Trophoblast cell (in vitro differentiated cells and primary cell): ENCODE measurements around the gene ADORA1. TPM values are rescaled to one million over a fixed set of nuclear protein-coding genes. Genes with fewer than 3 reads are reported as not detected.

Source experiments
- DNase-seq, 2 donors: peaks; one replicate each; pipeline ENCODE4 v3.0.0-alpha.2; 2016
- H2AFZ ChIP-seq: 2 replicates; pipeline ENCODE4 v1.6.1; 2013; ENCODE audit warnings: low read length, moderate library complexity, mild to moderate bottlenecking; ENCODE audit not compliant: insufficient read depth, poor library complexity
- H2AK5ac ChIP-seq: 2 replicates; pipeline ENCODE4 v1.6.1; 2013; ENCODE audit warnings: mild to moderate bottlenecking, low read length
- H2BK120ac ChIP-seq: 2 replicates; pipeline ENCODE4 v1.6.1; 2013; ENCODE audit warnings: low read length, mild to moderate bottlenecking, moderate library complexity; ENCODE audit not compliant: insufficient read depth, poor library complexity
- H2BK12ac ChIP-seq: 2 replicates; pipeline ENCODE4 v1.6.1; 2013; ENCODE audit warnings: mild to moderate bottlenecking, low read length, moderate library complexity
- H2BK5ac ChIP-seq: 2 replicates; pipeline ENCODE4 v1.6.1; 2013; ENCODE audit warnings: low read length, low read depth, moderate library complexity, mild to moderate bottlenecking; ENCODE audit not compliant: poor library complexity
- H3K14ac ChIP-seq: 2 replicates; pipeline ENCODE4 v1.6.1; 2013; ENCODE audit warnings: mild to moderate bottlenecking, low read length
- H3K18ac ChIP-seq: 2 replicates; pipeline ENCODE4 v1.6.1; 2013; ENCODE audit warnings: mild to moderate bottlenecking, low read length
- H3K23ac ChIP-seq: 2 replicates; pipeline ENCODE4 v1.6.1; 2013; ENCODE audit warnings: low read length
- H3K27ac ChIP-seq: 2 replicates; pipeline ENCODE4 v1.5.1; 2013; ENCODE audit warnings: low read depth, mild to moderate bottlenecking, inconsistent platforms, low read length, moderate library complexity
- H3K27me3 ChIP-seq: 2 replicates; pipeline ENCODE4 v1.6.1; 2013; ENCODE audit warnings: inconsistent platforms, mild to moderate bottlenecking, low read length, moderate library complexity; ENCODE audit not compliant: insufficient read depth
- H3K36me3 ChIP-seq, 2 experiments: 1 replicate in 1 of 2; 2 replicates in 1 of 2; pipeline ENCODE4 v1.6.1; 2013; ENCODE audit warnings: low read length in 2 of 2, mild to moderate bottlenecking in 2 of 2, moderate library complexity in 1 of 2; ENCODE audit not compliant: insufficient read depth in 2 of 2, control insufficient read depth in 1 of 2
- H3K4ac ChIP-seq: 2 replicates; pipeline ENCODE4 v1.6.1; 2013; ENCODE audit warnings: low read depth, mild to moderate bottlenecking, low read length, moderate library complexity
- H3K4me1 ChIP-seq, 2 experiments: 1 replicate in 1 of 2; 2 replicates in 1 of 2; pipeline ENCODE4 v1.6.1; 2013; ENCODE audit warnings: low read length in 2 of 2, mild to moderate bottlenecking in 2 of 2, moderate library complexity in 1 of 2; ENCODE audit not compliant: insufficient read depth in 2 of 2, control insufficient read depth in 1 of 2
- H3K4me2 ChIP-seq: 2 replicates; pipeline ENCODE4 v1.6.1; 2013; ENCODE audit warnings: inconsistent platforms, mild to moderate bottlenecking, low read length, moderate library complexity
- H3K4me3 ChIP-seq: 2 replicates; pipeline ENCODE4 v1.5.1; 2013; ENCODE audit warnings: mild to moderate bottlenecking, low read depth, low read length, inconsistent platforms
- H3K79me1 ChIP-seq: one replicate; pipeline ENCODE4 v1.6.1; 2013; ENCODE audit warnings: low read length
- H3K79me2 ChIP-seq: 2 replicates; pipeline ENCODE4 v1.6.1; 2013; ENCODE audit warnings: low read length, mild to moderate bottlenecking; ENCODE audit not compliant: control insufficient read depth, insufficient read depth, poor library complexity
- H3K9ac ChIP-seq: 2 replicates; pipeline ENCODE4 v1.6.1; 2013; ENCODE audit warnings: mild to moderate bottlenecking, low read length
- H3K9me3 ChIP-seq: 2 replicates; pipeline ENCODE4 v1.6.1; 2013; ENCODE audit warnings: low read depth, mild to moderate bottlenecking, control low read depth, inconsistent platforms, low read length; ENCODE audit not compliant: insufficient read depth
- H4K12ac ChIP-seq: 2 replicates; pipeline ENCODE4 v1.6.1; 2013; ENCODE audit warnings: low read depth, mild to moderate bottlenecking, low read length, moderate library complexity
- H4K8ac ChIP-seq: 2 replicates; pipeline ENCODE4 v1.6.1; 2013; ENCODE audit warnings: low read depth, mild to moderate bottlenecking, low read length, moderate library complexity
- H4K91ac ChIP-seq: one replicate; pipeline ENCODE4 v1.6.1; 2013; ENCODE audit warnings: low read depth, mild to moderate bottlenecking, low read length, moderate library complexity
- WGBS: extraction: QIAGEN DNeasy Blood & Tissue Kit; methylation state at CpG from one replicate; pipeline ENCODE4 v1.1.7; 2013; ENCODE audit warnings: missing lambda C conversion rate; ENCODE audit not compliant: insufficient read length, insufficient coverage; ENCODE audit errors: extremely low coverage; 5-methylcytosine and 5-hydroxymethylcytosine counted together
- polyA plus RNA-seq: library from polyadenylated mRNA; stranded (reverse); fragments of 200-250 nt; gene quantifications from 2 replicates; pipeline ENCODE4 v1.2.3, GENCODE V29; 2013

ADORA1 gene
- 1.3 and 1.4 TPM in 2 replicates for polyA plus RNA-seq

- WGBS = no CpG with 5 or more reads among the region's 51 CpGs
- no peaks in the 10 kb centered on the region for H3K36me3 ChIP-seq
- peak within 1 kb of the TSS; percentile 55 for H3K4me2 ChIP-seq
- no peaks in the 10 kb centered on the region for H3K79me1 ChIP-seq
- H2BK5ac ChIP-seq = no peak within 1 kb of the TSS
- no peaks in the 10 kb centered on the region for H3K9me3 ChIP-seq
- H3K79me2 ChIP-seq = no peaks in the 10 kb centered on the region
- H3K4me1 ChIP-seq = peaks cover 3 to 7% of the 10 kb centered on the region in 2 experiments
- DNase-seq = peak; percentile 30 to 56
- peaks cover 19% of the 10 kb centered on the region for H3K27me3 ChIP-seq
- no peak within 1 kb of the TSS for H3K27ac ChIP-seq
- no peak within 1 kb of the TSS for H2BK12ac ChIP-seq
- no peak within 1 kb of the TSS for H3K14ac ChIP-seq
- H3K9ac ChIP-seq = no peak within 1 kb of the TSS
- H3K4ac ChIP-seq = no peak within 1 kb of the TSS
- no peak within 1 kb of the TSS for H2AK5ac ChIP-seq
- H4K8ac ChIP-seq = no peak within 1 kb of the TSS
- peak within 1 kb of the TSS; percentile 26 for H3K4me3 ChIP-seq
- no peak within 1 kb of the TSS for H3K23ac ChIP-seq
- no peak within 1 kb of the TSS for H3K18ac ChIP-seq
- no peak within 1 kb of the TSS for H2BK120ac ChIP-seq
- H4K12ac ChIP-seq = no peak within 1 kb of the TSS
- H2AFZ ChIP-seq = no peak within 1 kb of the TSS
- no peak within 1 kb of the TSS for H4K91ac ChIP-seq
Observed at GRCh38 chr1:203127666-203128430, at the start of gene ADORA1. Gene ADORA1 (plus strand): TSS chr1:203127726. CDS start chr1:203128842, 1,116 bp downstream.

GRCh38 chr1:203077956-203078355, 49.6 kb upstream of the ADORA1 start:
- Histone ChIP-seq H3K23ac (no peak overlapping the region), H3K79me1 (no peaks in the 10 kb centered on the region), H3K14ac (no peak overlapping the region), H3K79me2 (no peaks in the 10 kb centered on the region), H3K27me3 (peaks cover 21% of the 10 kb centered on the region), H2BK12ac (no peak overlapping the region), H2BK5ac (no peak overlapping the region), H4K12ac (no peak overlapping the region), H3K27ac (no peak overlapping the region), H3K4me2 (no peak overlapping the region), H4K8ac (no peak overlapping the region), H3K18ac (no peak overlapping the region), H2AK5ac (no peak overlapping the region), H3K4ac (no peak overlapping the region), H3K9me3 (peaks cover 6% of the 10 kb centered on the region), H2BK120ac (no peak overlapping the region), H3K36me3 (no peaks in the 10 kb centered on the region), H3K4me3 (no peak overlapping the region), H3K9ac (no peak overlapping the region), H4K91ac (no peak overlapping the region), H2AFZ (no peak overlapping the region), H3K4me1 (peaks cover 0 to 4% of the 10 kb centered on the region in 2 experiments)
- WGBS = no CpG with 5 or more reads among the region's 2 CpGs
- DNase-seq = no peak

GRCh38 chr1:203078478-203078877, 49.0 kb upstream of the ADORA1 start:
- peaks cover 21% of the 10 kb centered on the region for H3K27me3 ChIP-seq
- H2BK120ac ChIP-seq = no peak overlapping the region
- H3K23ac ChIP-seq = no peak overlapping the region
- H3K18ac ChIP-seq = no peak overlapping the region
- no peak overlapping the region for H2BK5ac ChIP-seq
- H3K14ac ChIP-seq = no peak overlapping the region
- H2BK12ac ChIP-seq = no peak overlapping the region
- no peaks in the 10 kb centered on the region for H3K79me2 ChIP-seq
- H3K36me3 ChIP-seq = no peaks in the 10 kb centered on the region
- no peak overlapping the region for H3K4me2 ChIP-seq
- no peak overlapping the region for H4K12ac ChIP-seq
- no peak for DNase-seq
- no peaks in the 10 kb centered on the region for H3K79me1 ChIP-seq
- H4K91ac ChIP-seq = no peak overlapping the region
- no peak overlapping the region for H4K8ac ChIP-seq
- peaks cover 6% of the 10 kb centered on the region for H3K9me3 ChIP-seq
- no peak overlapping the region for H3K4ac ChIP-seq
- peaks cover 0 to 4% of the 10 kb centered on the region in 2 experiments for H3K4me1 ChIP-seq
- H2AK5ac ChIP-seq = no peak overlapping the region
- no CpG with 5 or more reads among the region's 3 CpGs for WGBS
- H2AFZ ChIP-seq = no peak overlapping the region
- H3K4me3 ChIP-seq = no peak overlapping the region
- H3K9ac ChIP-seq = no peak overlapping the region
- no peak overlapping the region for H3K27ac ChIP-seq

DNA sequence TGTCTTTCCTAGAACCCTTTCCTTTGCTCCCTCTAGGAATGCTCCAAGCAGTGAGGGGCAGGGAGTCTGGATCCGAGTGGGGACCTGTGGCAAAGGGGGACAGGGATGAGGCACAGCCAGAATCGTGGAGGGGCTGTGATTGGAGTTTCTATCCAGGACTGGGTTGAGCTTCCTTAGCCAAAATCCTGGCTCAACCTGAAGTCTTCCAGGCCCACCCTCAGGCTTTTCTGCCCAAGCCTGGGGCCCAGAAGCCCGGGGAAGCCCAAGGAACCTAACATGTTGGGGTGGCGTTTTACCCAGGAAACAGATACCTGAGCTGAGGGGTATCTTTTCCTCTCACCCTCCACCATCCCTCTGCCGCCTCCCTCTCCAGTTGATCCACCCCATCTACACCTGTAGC, 47.1 kb upstream of the ADORA1 start:
- Histone ChIP-seq H2BK120ac (no peak overlapping the region), H3K14ac (no peak overlapping the region), H4K8ac (no peak overlapping the region), H3K36me3 (no peaks in the 10 kb centered on the region), H2BK12ac (no peak overlapping the region), H2BK5ac (no peak overlapping the region), H3K4me2 (no peak overlapping the region), H3K4me1 (peaks cover 0 to 4% of the 10 kb centered on the region in 2 experiments), H4K12ac (no peak overlapping the region), H3K79me2 (no peaks in the 10 kb centered on the region), H2AFZ (no peak overlapping the region), H3K79me1 (no peaks in the 10 kb centered on the region), H3K27ac (no peak overlapping the region), H4K91ac (no peak overlapping the region), H3K23ac (no peak overlapping the region), H3K9ac (no peak overlapping the region), H3K27me3 (peaks cover 13% of the 10 kb centered on the region), H2AK5ac (no peak overlapping the region), H3K4ac (no peak overlapping the region), H3K9me3 (peaks cover 4% of the 10 kb centered on the region), H3K4me3 (no peak overlapping the region), H3K18ac (no peak overlapping the region)
- DNase-seq = no peak
- WGBS = no CpG with 5 or more reads among the region's 5 CpGs
